ENCODE data around the gene ATP9B. TPM values are rescaled to one million over a fixed set of nuclear protein-coding genes. Genes with fewer than 3 reads are reported as not detected.

ATP9B gene
- total RNA-seq, 4 donors from 2014 or later = 26.0 to 37.4 (median 30.5) TPM

- no peaks in the 10 kb centered on the region for H3K9me3 ChIP-seq
- H3K27me3 ChIP-seq = no peaks in the 10 kb centered on the region
- 98% methylated on average over 4 of the region's 4 CpGs for WGBS
- H3K4me1 ChIP-seq = no peaks in the 10 kb centered on the region
- peaks cover 0 to 44% (median 9%) of the 10 kb centered on the region in 4 donors for H3K36me3 ChIP-seq
- no peak overlapping the region for H3K27ac ChIP-seq (replicated peaks in 1 of 4)
- intact Hi-C loops (cut with DNase I) = no loop called here
- DNase-seq (ENCODE audit: extremely low spot score) = no peak
- H3K4me3 ChIP-seq = no peak overlapping the region
- TF ChIP-seq POLR2A (IDR thresholded peaks at IDR 0.05; ENCODE audit: low read depth) = no peak
- TF ChIP-seq, protein P1, sequence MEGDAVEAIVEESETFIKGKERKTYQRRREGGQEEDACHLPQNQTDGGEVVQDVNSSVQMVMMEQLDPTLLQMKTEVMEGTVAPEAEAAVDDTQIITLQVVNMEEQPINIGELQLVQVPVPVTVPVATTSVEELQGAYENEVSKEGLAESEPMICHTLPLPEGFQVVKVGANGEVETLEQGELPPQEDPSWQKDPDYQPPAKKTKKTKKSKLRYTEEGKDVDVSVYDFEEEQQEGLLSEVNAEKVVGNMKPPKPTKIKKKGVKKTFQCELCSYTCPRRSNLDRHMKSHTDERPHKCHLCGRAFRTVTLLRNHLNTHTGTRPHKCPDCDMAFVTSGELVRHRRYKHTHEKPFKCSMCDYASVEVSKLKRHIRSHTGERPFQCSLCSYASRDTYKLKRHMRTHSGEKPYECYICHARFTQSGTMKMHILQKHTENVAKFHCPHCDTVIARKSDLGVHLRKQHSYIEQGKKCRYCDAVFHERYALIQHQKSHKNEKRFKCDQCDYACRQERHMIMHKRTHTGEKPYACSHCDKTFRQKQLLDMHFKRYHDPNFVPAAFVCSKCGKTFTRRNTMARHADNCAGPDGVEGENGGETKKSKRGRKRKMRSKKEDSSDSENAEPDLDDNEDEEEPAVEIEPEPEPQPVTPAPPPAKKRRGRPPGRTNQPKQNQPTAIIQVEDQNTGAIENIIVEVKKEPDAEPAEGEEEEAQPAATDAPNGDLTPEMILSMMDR (IDR thresholded peaks at IDR 0.05) = no peak
- no peak for TF ChIP-seq POLR2AphosphoS5 (IDR thresholded peaks at IDR 0.05)
- no peak for TF ChIP-seq EP300 (IDR thresholded peaks at IDR 0.05)
These were observed 122.2 kb downstream of the ATP9B start for GRCh38 chr18:79191418-79191817.

GRCh38 chr18:79191956-79192355 is 122.8 kb downstream of the ATP9B start:
- TF ChIP-seq EP300 (IDR thresholded peaks at IDR 0.05) = no peak
- TF ChIP-seq, protein P1 (IDR thresholded peaks at IDR 0.05) = no peak
- H3K4me3 ChIP-seq = no peak overlapping the region
- H3K27ac ChIP-seq (replicated peaks in 1 of 4) = no peak overlapping the region
- no peak for DNase-seq (ENCODE audit: extremely low spot score)
- no peaks in the 10 kb centered on the region for H3K27me3 ChIP-seq
- intact Hi-C loops (cut with DNase I) = no loop called here
- WGBS = 91% methylated on average over 5 of the region's 5 CpGs
- no peaks in the 10 kb centered on the region for H3K4me1 ChIP-seq
- H3K9me3 ChIP-seq = no peaks in the 10 kb centered on the region
- H3K36me3 ChIP-seq = peaks cover 0 to 43% (median 9%) of the 10 kb centered on the region in 4 donors

DNA sequence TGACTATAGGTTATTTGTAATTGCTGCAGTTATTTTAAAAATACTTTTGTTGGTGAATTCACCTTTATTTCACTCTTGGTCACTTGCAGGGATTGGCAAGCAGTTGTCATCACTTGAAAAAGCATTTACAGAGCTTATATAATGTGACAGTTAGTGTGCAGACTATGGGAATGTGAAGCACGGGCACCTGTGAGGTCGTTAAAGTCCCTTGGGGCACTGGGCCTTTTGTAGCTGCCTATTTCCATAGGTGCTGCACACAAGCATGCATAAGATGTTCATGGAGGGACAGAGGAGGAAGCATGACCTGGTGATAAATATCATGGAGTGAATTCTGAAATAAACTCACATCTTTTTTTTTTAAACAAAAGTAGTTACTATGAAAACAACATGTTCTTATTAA is 124.6 kb downstream of the ATP9B start:
- Histone ChIP-seq H3K9me3 (no peaks in the 10 kb centered on the region), H3K27me3 (no peaks in the 10 kb centered on the region), H3K27ac (replicated peaks in 1 of 4) (no peak overlapping the region), H3K4me3 (no peak overlapping the region), H3K4me1 (no peaks in the 10 kb centered on the region), H3K36me3 (peaks cover 0 to 37% (median 9%) of the 10 kb centered on the region in 4 donors)
- WGBS = 96% methylated on average over 2 of the region's 2 CpGs
- intact Hi-C loops (cut with DNase I) = no loop called here
- no peak for TF ChIP-seq EP300 (IDR thresholded peaks at IDR 0.05)
- TF ChIP-seq, protein P1 (IDR thresholded peaks at IDR 0.05) = no peak
- TF ChIP-seq POLR2AphosphoS5 (IDR thresholded peaks at IDR 0.05) = no peak
- TF ChIP-seq POLR2A (IDR thresholded peaks at IDR 0.05; ENCODE audit: low read depth) = no peak
- DNase-seq (ENCODE audit: extremely low spot score) = no peak

- TF ChIP-seq, protein P1 (IDR thresholded peaks at IDR 0.05) = no peak
- no peak for TF ChIP-seq POLR2AphosphoS5 (IDR thresholded peaks at IDR 0.05)
- TF ChIP-seq EP300 (IDR thresholded peaks at IDR 0.05) = no peak
- TF ChIP-seq POLR2A (IDR thresholded peaks at IDR 0.05; ENCODE audit: low read depth) = no peak
- no peaks in the 10 kb centered on the region for H3K4me1 ChIP-seq
- no peak overlapping the region for H3K27ac ChIP-seq (replicated peaks in 1 of 4)
- no peak overlapping the region for H3K4me3 ChIP-seq
- intact Hi-C loops (cut with DNase I) = no loop called here
- 82% methylated on average over 10 of the region's 10 CpGs for WGBS
- no peaks in the 10 kb centered on the region for H3K9me3 ChIP-seq
- H3K36me3 ChIP-seq = peaks cover 0 to 26% (median 7%) of the 10 kb centered on the region in 4 donors
- no peak for DNase-seq (ENCODE audit: extremely low spot score)
- no peaks in the 10 kb centered on the region for H3K27me3 ChIP-seq
These were observed 126.8 kb downstream of the ATP9B start for GRCh38 chr18:79195716-79196683.
